GM19455 (cell line): Measurements from ENCODE around the gene MSTN.

ENCODE experiments used
- ATAC-seq: cut with Tn5 transposase; IDR thresholded peaks from one replicate; pipeline ENCODE4 v1.9.1; 2021; ENCODE audit not compliant: unreplicated experiment

The MSTN gene

GRCh38 chr2:190062601-190063000 lies at the start of gene MSTN:
TSS of gene MSTN (minus strand) at chr2:190062729. CDS start at chr2:190062596, 133 bp downstream.
- no peak for ATAC-seq

- ATAC-seq, result no peak
Measured at GRCh38 chr2:190111166-190111565, 48.6 kb upstream of the MSTN start.

GRCh38 chr2:190110699-190111098 lies 48.2 kb upstream of the MSTN start:
- ATAC-seq, result no peak

- no peak for ATAC-seq
Measured at GRCh38 chr2:190110131-190110530, 47.6 kb upstream of the MSTN start.

- ATAC-seq, result no peak
Measured at GRCh38 chr2:190107409-190107808, 44.9 kb upstream of the MSTN start.

- no peak for ATAC-seq
Measured at GRCh38 chr2:190106783-190107182, 44.3 kb upstream of the MSTN start.

- ATAC-seq, result no peak
Measured at GRCh38 chr2:190105554-190105953, 43.0 kb upstream of the MSTN start.

GRCh38 chr2:190103144-190103543 lies 40.6 kb upstream of the MSTN start:
- no peak for ATAC-seq

- no peak for ATAC-seq
Measured at GRCh38 chr2:190099890-190100697, 37.6 kb upstream of the MSTN start.

GRCh38 chr2:190098851-190099250 lies 36.3 kb upstream of the MSTN start:
- ATAC-seq, result no peak

- ATAC-seq, result no peak
Measured at GRCh38 chr2:190097115-190097514, 34.6 kb upstream of the MSTN start.

- no peak for ATAC-seq
Measured at GRCh38 chr2:190094316-190094871, 31.9 kb upstream of the MSTN start.

- no peak for ATAC-seq
Measured at GRCh38 chr2:190093793-190094192, 31.3 kb upstream of the MSTN start.

- no peak for ATAC-seq
Measured at GRCh38 chr2:190090148-190090547, 27.6 kb upstream of the MSTN start.

GRCh38 chr2:190088917-190089316 lies 26.4 kb upstream of the MSTN start:
- ATAC-seq, result peak; percentile 56

- no peak for ATAC-seq
Measured at GRCh38 chr2:190084704-190085103, 22.2 kb upstream of the MSTN start.

- ATAC-seq, result no peak
Measured at GRCh38 chr2:190082118-190082517, 19.6 kb upstream of the MSTN start.

- ATAC-seq, result no peak
Measured at GRCh38 chr2:190080527-190081049, 18.1 kb upstream of the MSTN start.

- no peak for ATAC-seq
Measured at GRCh38 chr2:190079160-190079559, 16.6 kb upstream of the MSTN start.

GRCh38 chr2:190075623-190076022 lies 13.1 kb upstream of the MSTN start:
- no peak for ATAC-seq

GRCh38 chr2:190069936-190070696 lies 7.6 kb upstream of the MSTN start:
- ATAC-seq, result no peak

GRCh38 chr2:190068764-190069163 lies 6.2 kb upstream of the MSTN start:
- no peak for ATAC-seq
